Measurements from ENCODE around the gene SEZ6. TPM values are rescaled to one million over a fixed set of nuclear protein-coding genes. Genes with fewer than 3 reads are reported as not detected.

The SEZ6 gene
- total and polyA plus RNA-seq, 10 of the 15 experiments (the other 5 are each of a cell fraction or from before 2014, with no cell fraction given): 0.05 to 0.87 (median 0.17) TPM; not detected in 4

DNA sequence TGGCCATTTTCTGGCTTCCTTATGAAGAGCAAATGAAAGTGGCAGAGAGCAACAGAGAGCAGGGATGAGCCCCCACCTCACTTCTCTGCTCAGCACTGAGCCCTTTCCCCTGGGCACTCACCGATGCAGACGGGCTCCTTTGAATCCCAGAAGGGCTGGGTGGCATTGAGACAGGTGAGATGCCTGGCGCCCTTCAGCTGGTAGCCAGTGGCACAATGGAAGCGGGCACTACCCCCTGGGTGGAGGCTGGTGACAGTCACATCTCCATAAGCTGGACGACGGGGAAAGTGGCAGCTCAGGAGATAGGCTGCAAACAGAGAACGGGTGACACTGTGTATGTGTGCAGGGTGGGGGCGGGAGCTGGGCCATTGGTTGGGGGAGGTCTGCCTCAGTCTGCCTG, 42.0 kb downstream of the SEZ6 start (continued):
- TF ChIP-seq, protein P1, sequence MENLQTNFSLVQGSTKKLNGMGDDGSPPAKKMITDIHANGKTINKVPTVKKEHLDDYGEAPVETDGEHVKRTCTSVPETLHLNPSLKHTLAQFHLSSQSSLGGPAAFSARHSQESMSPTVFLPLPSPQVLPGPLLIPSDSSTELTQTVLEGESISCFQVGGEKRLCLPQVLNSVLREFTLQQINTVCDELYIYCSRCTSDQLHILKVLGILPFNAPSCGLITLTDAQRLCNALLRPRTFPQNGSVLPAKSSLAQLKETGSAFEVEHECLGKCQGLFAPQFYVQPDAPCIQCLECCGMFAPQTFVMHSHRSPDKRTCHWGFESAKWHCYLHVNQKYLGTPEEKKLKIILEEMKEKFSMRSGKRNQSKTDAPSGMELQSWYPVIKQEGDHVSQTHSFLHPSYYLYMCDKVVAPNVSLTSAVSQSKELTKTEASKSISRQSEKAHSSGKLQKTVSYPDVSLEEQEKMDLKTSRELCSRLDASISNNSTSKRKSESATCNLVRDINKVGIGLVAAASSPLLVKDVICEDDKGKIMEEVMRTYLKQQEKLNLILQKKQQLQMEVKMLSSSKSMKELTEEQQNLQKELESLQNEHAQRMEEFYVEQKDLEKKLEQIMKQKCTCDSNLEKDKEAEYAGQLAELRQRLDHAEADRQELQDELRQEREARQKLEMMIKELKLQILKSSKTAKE (IDR thresholded peaks at IDR 0.05; ENCODE audit: low read depth, poor library complexity, severe bottlenecking): no peak
- TF ChIP-seq NFYB (IDR thresholded peaks at IDR 0.05; ENCODE audit: insufficient read depth, low read depth, low read length): no peak
- no peak for TF ChIP-seq TARDBP (IDR thresholded peaks at IDR 0.05; ENCODE audit: borderline replicate concordance)
- TF ChIP-seq, protein P2, sequence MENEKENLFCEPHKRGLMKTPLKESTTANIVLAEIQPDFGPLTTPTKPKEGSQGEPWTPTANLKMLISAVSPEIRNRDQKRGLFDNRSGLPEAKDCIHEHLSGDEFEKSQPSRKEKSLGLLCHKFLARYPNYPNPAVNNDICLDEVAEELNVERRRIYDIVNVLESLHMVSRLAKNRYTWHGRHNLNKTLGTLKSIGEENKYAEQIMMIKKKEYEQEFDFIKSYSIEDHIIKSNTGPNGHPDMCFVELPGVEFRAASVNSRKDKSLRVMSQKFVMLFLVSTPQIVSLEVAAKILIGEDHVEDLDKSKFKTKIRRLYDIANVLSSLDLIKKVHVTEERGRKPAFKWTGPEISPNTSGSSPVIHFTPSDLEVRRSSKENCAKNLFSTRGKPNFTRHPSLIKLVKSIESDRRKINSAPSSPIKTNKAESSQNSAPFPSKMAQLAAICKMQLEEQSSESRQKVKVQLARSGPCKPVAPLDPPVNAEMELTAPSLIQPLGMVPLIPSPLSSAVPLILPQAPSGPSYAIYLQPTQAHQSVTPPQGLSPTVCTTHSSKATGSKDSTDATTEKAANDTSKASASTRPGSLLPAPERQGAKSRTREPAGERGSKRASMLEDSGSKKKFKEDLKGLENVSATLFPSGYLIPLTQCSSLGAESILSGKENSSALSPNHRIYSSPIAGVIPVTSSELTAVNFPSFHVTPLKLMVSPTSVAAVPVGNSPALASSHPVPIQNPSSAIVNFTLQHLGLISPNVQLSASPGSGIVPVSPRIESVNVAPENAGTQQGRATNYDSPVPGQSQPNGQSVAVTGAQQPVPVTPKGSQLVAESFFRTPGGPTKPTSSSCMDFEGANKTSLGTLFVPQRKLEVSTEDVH (IDR thresholded peaks at IDR 0.05; ENCODE audit: low read depth, partially characterized antibody): no peak
- no peak for TF ChIP-seq GABPA (IDR thresholded peaks at IDR 0.05; ENCODE audit: low read depth)
- TF ChIP-seq POLR2AphosphoS5 (IDR thresholded peaks at IDR 0.05; ENCODE audit: low read length): no peak

DNA sequence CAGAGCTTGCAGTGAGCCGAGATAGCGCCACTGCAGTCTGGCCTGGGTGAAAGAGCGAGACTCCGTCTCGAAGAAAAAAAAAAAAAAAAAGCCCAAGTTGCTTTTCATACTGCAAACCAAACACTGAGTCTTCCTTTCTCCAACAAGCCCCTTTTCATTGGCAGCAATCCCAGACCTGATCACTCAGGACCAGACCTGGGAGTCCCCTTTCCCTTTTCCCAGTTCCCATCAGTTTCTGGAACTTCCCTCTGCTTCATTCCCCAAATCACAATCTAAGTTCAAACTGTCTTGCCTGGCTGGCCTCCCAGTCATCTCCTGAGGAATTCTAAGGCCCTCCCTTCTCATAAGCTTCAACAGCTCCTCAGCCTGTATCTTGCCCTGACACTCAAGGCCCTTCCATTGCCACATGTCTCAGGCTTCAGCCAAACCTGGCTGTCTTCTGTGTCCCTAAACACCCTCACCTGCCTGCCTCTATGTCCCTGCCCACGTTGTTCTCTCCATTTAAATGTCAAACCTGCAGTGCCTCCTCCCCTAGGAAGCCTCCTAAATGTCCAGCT, 42.7 kb downstream of the SEZ6 start:
- BruUV-seq (replicated peaks): no TSS peak
- TF ChIP-seq, protein P3, sequence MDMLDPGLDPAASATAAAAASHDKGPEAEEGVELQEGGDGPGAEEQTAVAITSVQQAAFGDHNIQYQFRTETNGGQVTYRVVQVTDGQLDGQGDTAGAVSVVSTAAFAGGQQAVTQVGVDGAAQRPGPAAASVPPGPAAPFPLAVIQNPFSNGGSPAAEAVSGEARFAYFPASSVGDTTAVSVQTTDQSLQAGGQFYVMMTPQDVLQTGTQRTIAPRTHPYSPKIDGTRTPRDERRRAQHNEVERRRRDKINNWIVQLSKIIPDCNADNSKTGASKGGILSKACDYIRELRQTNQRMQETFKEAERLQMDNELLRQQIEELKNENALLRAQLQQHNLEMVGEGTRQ (IDR thresholded peaks at IDR 0.05; ENCODE audit: borderline replicate concordance, low read depth, low read length): no peak
- no peak for TF ChIP-seq RELA (IDR thresholded peaks at IDR 0.05; ENCODE audit: borderline replicate concordance, partially characterized antibody)
- no peak for TF ChIP-seq SUZ12 (IDR thresholded peaks at IDR 0.05; ENCODE audit: unreplicated experiment)
- TF ChIP-seq, protein P4, sequence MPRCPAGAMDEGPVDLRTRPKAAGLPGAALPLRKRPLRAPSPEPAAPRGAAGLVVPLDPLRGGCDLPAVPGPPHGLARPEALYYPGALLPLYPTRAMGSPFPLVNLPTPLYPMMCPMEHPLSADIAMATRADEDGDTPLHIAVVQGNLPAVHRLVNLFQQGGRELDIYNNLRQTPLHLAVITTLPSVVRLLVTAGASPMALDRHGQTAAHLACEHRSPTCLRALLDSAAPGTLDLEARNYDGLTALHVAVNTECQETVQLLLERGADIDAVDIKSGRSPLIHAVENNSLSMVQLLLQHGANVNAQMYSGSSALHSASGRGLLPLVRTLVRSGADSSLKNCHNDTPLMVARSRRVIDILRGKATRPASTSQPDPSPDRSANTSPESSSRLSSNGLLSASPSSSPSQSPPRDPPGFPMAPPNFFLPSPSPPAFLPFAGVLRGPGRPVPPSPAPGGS (IDR thresholded peaks at IDR 0.05; ENCODE audit: borderline replicate concordance, insufficient read depth, low read depth, low read length, poor library complexity, severe bottlenecking): no peak
- no peak for TF ChIP-seq GATAD2B (conservative IDR thresholded peaks at IDR 0.05; ENCODE audit: low read depth)
- TF ChIP-seq SREBF1 (IDR thresholded peaks at IDR 0.05; ENCODE audit: low read length): no peak
- no peak for TF ChIP-seq RBBP5 (conservative IDR thresholded peaks at IDR 0.05)
- no peak for TF ChIP-seq NFYB (IDR thresholded peaks at IDR 0.05; ENCODE audit: insufficient read depth, low read depth, low read length)
- TF ChIP-seq NRF1 (conservative IDR thresholded peaks at IDR 0.05; ENCODE audit: low read depth, low read length): no peak
- TF ChIP-seq JUNB (IDR thresholded peaks at IDR 0.05): no peak

More for the DNA sequence above, 42.7 kb downstream of the SEZ6 start:
- DNase-seq (ENCODE audit: low read depth, low spot score): no peak
- Histone ChIP-seq H3K4me3 (no peak overlapping the region), H4K20me1 (ENCODE audit: control insufficient read depth, insufficient read depth) (no peaks in the 10 kb centered on the region), H3K4me2 (ENCODE audit: control insufficient read depth, insufficient read depth) (no peak overlapping the region), H3K9me3 (replicated peaks; ENCODE audit: control insufficient read depth, insufficient read depth, low read length) (no peaks in the 10 kb centered on the region), H2AFZ (ENCODE audit: control insufficient read depth, low read depth, low read length) (no peak overlapping the region), H3K4me1 (ENCODE audit: control insufficient read depth, insufficient read depth, low read length) (peaks cover 3% of the 10 kb centered on the region; the same call in 1 of the 2 replicates), H3K79me2 (ENCODE audit: control insufficient read depth, insufficient read depth, low read length) (no peaks in the 10 kb centered on the region), H3K36me3 (ENCODE audit: control insufficient read depth in 2 of 2, insufficient read depth in 2 of 2, low read length in 1 of 2) (no peaks in the 10 kb centered on the region), H3K27ac (ENCODE audit: control insufficient read depth, insufficient read depth) (no peak overlapping the region), H3K9ac (ENCODE audit: control insufficient read depth, insufficient read depth, low read length) (no peak overlapping the region), H3K27me3 (replicated peaks in 1 of 2; ENCODE audit: control insufficient read depth in 2 of 2, insufficient read depth in 2 of 2, low read length in 1 of 2) (peaks cover 0 to 2% of the 10 kb centered on the region in 2 experiments; a peak in 1 of 4 replicates)
- ATAC-seq: no peak
- ChIA-PET RAD21 (ENCODE audit: unreplicated experiment) (interaction anchor here (0.8 to 4.9 kb wide), 4 partner anchors 10 to 161 kb away, joined by 4 to 170 read pairs (median 5); no protein-coding TSS in a partner anchor), CTCF (interaction anchor here (1.2 to 5.4 kb wide), 4 partner anchors 10 to 571 kb away, joined by 7 to 415 read pairs (median 36); partner anchors contain the start of gene PHF12), SMC1A (ENCODE audit: uncharacterized antibody, unreplicated experiment) (interaction anchor here (1.4 to 3.2 kb wide), 3 partner anchors 10 to 150 kb away, joined by 4 to 34 read pairs (median 4); no protein-coding TSS in a partner anchor), POLR2A (no interaction called here)
- intact Hi-C loops (cut with micrococcal nuclease; ENCODE audit: unreplicated experiment) (no loop called here), in situ Hi-C loops (cut with MboI) (no loop called here)
- no peak for FAIRE-seq
- 0% methylated on average over 1 of the region's 6 CpGs for WGBS (ENCODE audit: insufficient coverage, insufficient replicate concordance, low lambda C conversion rate, missing lambda C conversion rate)

Measured in GM12878 (cell line).